H9 (cell line): ENCODE measurements around the gene RAB3C. TPM values are rescaled to one million over a fixed set of nuclear protein-coding genes. Genes with fewer than 3 reads are reported as not detected.

Experiments used
- DNase-seq: peaks from one replicate; pipeline ENCODE4 v3.0.0-alpha.2; 2017
- H2AFZ ChIP-seq: one replicate; pipeline ENCODE4 v1.6.1; 2013; ENCODE audit warnings: mild to moderate bottlenecking, low read length, control low read depth, moderate library complexity
- H2AK5ac ChIP-seq: 2 replicates; pipeline ENCODE4 v1.6.1; 2013; ENCODE audit warnings: low read length, control low read depth, mixed read lengths; ENCODE audit not compliant: insufficient read length
- H2BK120ac ChIP-seq: one replicate; pipeline ENCODE4 v1.6.1; 2013; ENCODE audit warnings: low read depth, mild to moderate bottlenecking, low read length, control low read depth, inconsistent platforms; ENCODE audit not compliant: poor library complexity, severe bottlenecking
- H2BK12ac ChIP-seq: 2 replicates; pipeline ENCODE4 v1.6.1; 2013; ENCODE audit warnings: low read length, control low read depth, mixed read lengths, low read depth; ENCODE audit not compliant: insufficient read length
- H2BK15ac ChIP-seq: 2 replicates; pipeline ENCODE4 v1.6.1; 2013; ENCODE audit warnings: low read depth, low read length, control low read depth
- H2BK20ac ChIP-seq: one replicate; pipeline ENCODE4 v1.6.1; 2013; ENCODE audit warnings: low read depth, mild to moderate bottlenecking, low read length, control low read depth, inconsistent platforms; ENCODE audit not compliant: poor library complexity, severe bottlenecking
- H2BK5ac ChIP-seq: 2 replicates; pipeline ENCODE4 v1.6.1; 2013; ENCODE audit warnings: low read length, control low read depth, mixed read lengths; ENCODE audit not compliant: insufficient read length
- H3K14ac ChIP-seq: 2 replicates; pipeline ENCODE4 v1.6.1; 2013; ENCODE audit warnings: low read length, control low read depth; ENCODE audit not compliant: insufficient read depth
- H3K18ac ChIP-seq: 2 replicates; pipeline ENCODE4 v1.6.1; 2013; ENCODE audit warnings: low read depth, mild to moderate bottlenecking, mixed read lengths, low read length, control low read depth; ENCODE audit not compliant: insufficient read length
- H3K23ac ChIP-seq: 2 replicates; pipeline ENCODE4 v1.6.1; 2013; ENCODE audit warnings: low read length, control low read depth, mixed read lengths, low read depth; ENCODE audit not compliant: insufficient read length
- H3K23me2 ChIP-seq: 2 replicates; pipeline ENCODE4 v1.6.1; 2013; ENCODE audit warnings: low read depth, mild to moderate bottlenecking, mixed read lengths, low read length, control low read depth; ENCODE audit not compliant: insufficient read length, poor library complexity, severe bottlenecking
- H3K27ac ChIP-seq: 2 replicates; pipeline ENCODE4 v1.5.1; 2013; ENCODE audit warnings: low read length, control low read depth, mixed read lengths, low read depth; ENCODE audit not compliant: insufficient read length
- H3K27me3 ChIP-seq: 2 replicates; pipeline ENCODE4 v1.6.1; 2013; ENCODE audit warnings: low read length, control low read depth, inconsistent platforms; ENCODE audit not compliant: insufficient read depth
- H3K4ac ChIP-seq: 2 replicates; pipeline ENCODE4 v1.6.1; 2013; ENCODE audit warnings: low read depth, mild to moderate bottlenecking, control low read depth, inconsistent platforms, low read length, moderate library complexity
- H3K4me1 ChIP-seq: 2 replicates; pipeline ENCODE4 v1.6.1; 2013; ENCODE audit warnings: low read length, control low read depth, inconsistent platforms; ENCODE audit not compliant: insufficient read depth
- H3K4me2 ChIP-seq: 2 replicates; pipeline ENCODE4 v1.6.1; 2013; ENCODE audit warnings: low read length, control low read depth, mixed read lengths; ENCODE audit not compliant: insufficient read length, insufficient read depth
- H3K56ac ChIP-seq: 2 replicates; pipeline ENCODE4 v1.6.1; 2013; ENCODE audit warnings: low read depth, mild to moderate bottlenecking, mixed read lengths, low read length, control low read depth; ENCODE audit not compliant: insufficient read length
- H3K79me1 ChIP-seq: 2 replicates; pipeline ENCODE4 v1.6.1; 2013; ENCODE audit warnings: low read depth, mild to moderate bottlenecking, moderate library complexity, low read length, control low read depth, inconsistent platforms; ENCODE audit not compliant: insufficient read depth, poor library complexity, severe bottlenecking
- H3K79me2 ChIP-seq: 2 replicates; pipeline ENCODE4 v1.6.1; 2013; ENCODE audit warnings: low read length, control low read depth, inconsistent platforms; ENCODE audit not compliant: insufficient read depth
- H3K9ac ChIP-seq: 2 replicates; pipeline ENCODE4 v1.6.1; 2013; ENCODE audit warnings: low read length, control low read depth, mixed read lengths; ENCODE audit not compliant: insufficient read length; ENCODE audit errors: extremely low read depth
- H3K9me3 ChIP-seq: one replicate; pipeline ENCODE4 v1.6.1; 2013; ENCODE audit warnings: low read depth, low read length, inconsistent platforms; ENCODE audit not compliant: control insufficient read depth
- H3T11ph ChIP-seq: one replicate; pipeline ENCODE4 v1.6.1; 2013; ENCODE audit warnings: mild to moderate bottlenecking, low read length, control low read depth, inconsistent platforms
- H4K20me1 ChIP-seq: one replicate; pipeline ENCODE4 v1.6.1; 2013; ENCODE audit not compliant: control insufficient read depth, insufficient read length, insufficient read depth
- H4K5ac ChIP-seq: 2 replicates; pipeline ENCODE4 v1.6.1; 2013; ENCODE audit warnings: low read depth, mild to moderate bottlenecking, mixed read lengths, low read length, control low read depth; ENCODE audit not compliant: insufficient read length
- H4K8ac ChIP-seq: replicated peaks from 2 replicates; pipeline ENCODE4 v1.6.1; 2013; ENCODE audit warnings: low read length, control low read depth, mixed read lengths, low read depth; ENCODE audit not compliant: insufficient read length
- H4K91ac ChIP-seq: 2 replicates; pipeline ENCODE4 v1.6.1; 2013; ENCODE audit warnings: low read depth, mild to moderate bottlenecking, moderate library complexity, mixed read lengths, low read length, control low read depth; ENCODE audit not compliant: insufficient read length
- H3K27ac Mint-ChIP-seq, 3 experiments: 2 replicates in 2 of 3; 3 replicates in 1 of 3; pipeline ENCODE4 v1.8.0; 2020 to 2021; ENCODE audit warnings: mixed read lengths in 3 of 3, mild to moderate bottlenecking in 1 of 3, moderate library complexity in 1 of 3
- H3K27me3 Mint-ChIP-seq: 2 replicates; pipeline ENCODE4 v1.8.0; 2021; ENCODE audit warnings: low read depth, mild to moderate bottlenecking, moderate library complexity, mixed read lengths
- H3K36me3 Mint-ChIP-seq, 3 experiments: 2 replicates in 2 of 3; 3 replicates in 1 of 3; pipeline ENCODE4 v1.8.0; 2020 to 2021; ENCODE audit warnings: low read depth in 3 of 3, mixed read lengths in 3 of 3; ENCODE audit not compliant: insufficient read depth in 1 of 3
- H3K4me1 Mint-ChIP-seq, 2 experiments: 2 replicates each; pipeline ENCODE4 v1.8.0; 2020; ENCODE audit warnings: mixed read lengths in 2 of 2
- H3K4me3 Mint-ChIP-seq, 2 experiments: 2 replicates in 1 of 2; 3 replicates in 1 of 2; pipeline ENCODE4 v1.8.0; 2020 to 2021; ENCODE audit warnings: mild to moderate bottlenecking in 2 of 2, mixed read lengths in 2 of 2, moderate library complexity in 1 of 2
- H3K9me3 Mint-ChIP-seq, 2 experiments: 2 replicates in 1 of 2; 3 replicates in 1 of 2; pipeline ENCODE4 v1.8.0; 2020; ENCODE audit warnings: mild to moderate bottlenecking in 2 of 2, mixed read lengths in 2 of 2, moderate library complexity in 1 of 2
- WGBS: extraction: QIAGEN DNeasy Blood & Tissue Kit; methylation state at CpG from one replicate; pipeline ENCODE4 v1.1.7; 2013; ENCODE audit warnings: missing lambda C conversion rate, low lambda C conversion rate, mixed read lengths; ENCODE audit not compliant: insufficient read length; ENCODE audit errors: extremely low coverage; 5-methylcytosine and 5-hydroxymethylcytosine counted together
- total RNA-seq: library from RNA; stranded (reverse); gene quantifications from 2 replicates; pipeline ENCODE4 v1.2.1, GENCODE V29; 2021
- TF ChIP-seq, protein P1 (sequence below): fragments of 200-600 bp; sonication (generic); conservative IDR thresholded peaks from 3 replicates; pipeline ENCODE4 v1.8.0; 2021; ENCODE audit warnings: antibody characterized with exemption, mild to moderate bottlenecking

The RAB3C gene
- total RNA-seq, 1 experiment from 2014 or later = 16.3 TPM

DNA sequence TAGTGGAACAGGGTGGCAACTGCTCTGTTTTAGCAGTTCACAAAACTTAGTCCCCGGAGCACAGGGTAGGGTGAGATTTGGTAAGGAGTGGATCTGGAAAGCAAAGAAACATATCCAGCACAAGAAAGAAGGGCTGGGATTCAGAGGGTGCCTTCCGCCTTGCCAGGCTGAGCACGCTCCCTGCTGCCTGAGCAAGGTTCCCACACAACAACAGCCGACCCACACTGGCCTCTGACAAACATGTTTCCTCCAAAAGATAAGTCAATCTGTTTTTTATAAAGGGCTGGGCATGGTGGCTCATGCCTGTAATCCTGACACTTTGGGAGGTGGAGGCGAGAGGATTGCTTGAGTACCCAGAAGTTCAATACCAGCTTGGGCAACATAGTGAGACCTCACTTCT lies 45.8 kb downstream of the RAB3C start:
- peaks cover 10 to 11% of the 10 kb centered on the region in 2 experiments for H3K4me1 Mint-ChIP-seq
- no peaks in the 10 kb centered on the region; the same call in 1 of the 2 replicates for H3K4me1 ChIP-seq

More for the DNA sequence above, 45.8 kb downstream of the RAB3C start:
- H3T11ph ChIP-seq = no peak overlapping the region
- no peaks in the 10 kb centered on the region for H3K9me3 ChIP-seq
- H2BK15ac ChIP-seq = no peak overlapping the region
- H4K5ac ChIP-seq = no peak overlapping the region
- no peak for DNase-seq
- H3K4me2 ChIP-seq = no peak overlapping the region
- H3K27ac ChIP-seq = no peak overlapping the region
- no peaks in the 10 kb centered on the region for H3K27me3 Mint-ChIP-seq
- H2BK5ac ChIP-seq = no peak overlapping the region
- no peak overlapping the region for H4K8ac ChIP-seq
- H4K20me1 ChIP-seq = no peaks in the 10 kb centered on the region
- H2BK120ac ChIP-seq = no peak overlapping the region
- no peaks in the 10 kb centered on the region for H3K79me2 ChIP-seq
- no peaks in the 10 kb centered on the region for H3K27me3 ChIP-seq
- H3K23me2 ChIP-seq = no peaks in the 10 kb centered on the region
- TF ChIP-seq, protein P1, sequence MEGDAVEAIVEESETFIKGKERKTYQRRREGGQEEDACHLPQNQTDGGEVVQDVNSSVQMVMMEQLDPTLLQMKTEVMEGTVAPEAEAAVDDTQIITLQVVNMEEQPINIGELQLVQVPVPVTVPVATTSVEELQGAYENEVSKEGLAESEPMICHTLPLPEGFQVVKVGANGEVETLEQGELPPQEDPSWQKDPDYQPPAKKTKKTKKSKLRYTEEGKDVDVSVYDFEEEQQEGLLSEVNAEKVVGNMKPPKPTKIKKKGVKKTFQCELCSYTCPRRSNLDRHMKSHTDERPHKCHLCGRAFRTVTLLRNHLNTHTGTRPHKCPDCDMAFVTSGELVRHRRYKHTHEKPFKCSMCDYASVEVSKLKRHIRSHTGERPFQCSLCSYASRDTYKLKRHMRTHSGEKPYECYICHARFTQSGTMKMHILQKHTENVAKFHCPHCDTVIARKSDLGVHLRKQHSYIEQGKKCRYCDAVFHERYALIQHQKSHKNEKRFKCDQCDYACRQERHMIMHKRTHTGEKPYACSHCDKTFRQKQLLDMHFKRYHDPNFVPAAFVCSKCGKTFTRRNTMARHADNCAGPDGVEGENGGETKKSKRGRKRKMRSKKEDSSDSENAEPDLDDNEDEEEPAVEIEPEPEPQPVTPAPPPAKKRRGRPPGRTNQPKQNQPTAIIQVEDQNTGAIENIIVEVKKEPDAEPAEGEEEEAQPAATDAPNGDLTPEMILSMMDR = no peak
- H3K79me1 ChIP-seq = no peaks in the 10 kb centered on the region
- no peak overlapping the region for H3K23ac ChIP-seq
- no peak overlapping the region; a peak in 1 of 7 replicates for H3K27ac Mint-ChIP-seq
- no peak overlapping the region for H4K91ac ChIP-seq
- no CpG with 5 or more reads among the region's 5 CpGs for whole genome bisulfite sequencing
- no peak overlapping the region for H3K56ac ChIP-seq
- no peak overlapping the region for H3K18ac ChIP-seq
- no peak overlapping the region for H2BK12ac ChIP-seq
- no peak overlapping the region for H2BK20ac ChIP-seq
- H3K4me3 Mint-ChIP-seq = no peak overlapping the region
- H2AK5ac ChIP-seq = no peak overlapping the region
- no peak overlapping the region for H3K9ac ChIP-seq
- H3K9me3 Mint-ChIP-seq = no peaks in the 10 kb centered on the region
- no peak overlapping the region for H3K14ac ChIP-seq
- no peak overlapping the region for H3K4ac ChIP-seq
- H2AFZ ChIP-seq = no peak overlapping the region
- no peaks in the 10 kb centered on the region for H3K36me3 Mint-ChIP-seq
